Vagina (tissue), 2 donors: ENCODE measurements around the gene TRIM21. TPM values are rescaled to one million over a fixed set of nuclear protein-coding genes. Genes with fewer than 3 reads are reported as not detected.
"Not testable (repeated sequence)": the region's sequence is repeated elsewhere in the genome, so short reads cannot be mapped to it uniquely, and the experiment has no call there.

Experiments
- DNase-seq, 2 donors: peaks; one replicate each; pipeline ENCODE4 v3.0.0-alpha.2; 2017; ENCODE audit errors: extremely low spot score in 2 of 2
- H3K27ac ChIP-seq: fragments of 200-600 bp; sonication (generic); one replicate; pipeline ENCODE4 v1.5.1; 2019
- H3K27me3 ChIP-seq: fragments of 200-600 bp; sonication (generic); one replicate; pipeline ENCODE4 v1.5.1; 2019
- H3K36me3 ChIP-seq, 2 donors: fragments of 200-600 bp; sonication (generic); one replicate each; pipeline ENCODE4 v1.5.1; 2017 to 2019
- H3K4me1 ChIP-seq: fragments of 200-600 bp; sonication (generic); one replicate; pipeline ENCODE4 v1.5.1; 2019
- H3K4me3 ChIP-seq, 2 donors: fragments of 200-600 bp; sonication (generic); 1 replicate in 1 of 2; 2 replicates in 1 of 2; pipeline ENCODE4 v1.5.1; 2016 to 2019
- H3K9me3 ChIP-seq: fragments of 200-600 bp; sonication (generic); one replicate; pipeline ENCODE4 v1.5.1; 2019
- CTCF ChIP-seq, 3 experiments: fragments of 450-650 bp in 2 of 3; fragments of 200-600 bp in 1 of 3; sonication (generic) in 1 of 3; IDR thresholded peaks; one replicate each; pipeline ENCODE4 v1.5.1; 2017 to 2019; ENCODE audit warnings: antibody characterized with exemption in 3 of 3, mild to moderate bottlenecking in 2 of 3, moderate library complexity in 2 of 3
- POLR2A ChIP-seq, 2 donors: fragments of 450-650 bp; IDR thresholded peaks; one replicate each; pipeline ENCODE4 v1.6.1; 2017; ENCODE audit warnings: antibody characterized with exemption in 2 of 2, mild to moderate bottlenecking in 2 of 2, moderate library complexity in 2 of 2
- POLR2AphosphoS5 ChIP-seq, 2 donors: sonication (generic); formaldehyde crosslinking; IDR thresholded peaks; one replicate each; pipeline ENCODE4 v1.9.0; 2017; ENCODE audit warnings: antibody characterized with exemption in 2 of 2, mild to moderate bottlenecking in 2 of 2, low read depth in 1 of 2; ENCODE audit not compliant: insufficient read depth in 1 of 2
- intact Hi-C: fragments of 100-400 bp; cut with DNase I; formaldehyde crosslinking; loops from one replicate; pipeline ENCODE4 v1.15.1; 2023
- total RNA-seq: library from RNA; depleted of rRNA; stranded (reverse); fragments of >200 nt; gene quantifications from one replicate; pipeline ENCODE4 v1.2.3, GENCODE V29; 2016

The TRIM21 gene
- total RNA-seq, 1 donor from 2014 or later, result 12.8 TPM

DNA sequence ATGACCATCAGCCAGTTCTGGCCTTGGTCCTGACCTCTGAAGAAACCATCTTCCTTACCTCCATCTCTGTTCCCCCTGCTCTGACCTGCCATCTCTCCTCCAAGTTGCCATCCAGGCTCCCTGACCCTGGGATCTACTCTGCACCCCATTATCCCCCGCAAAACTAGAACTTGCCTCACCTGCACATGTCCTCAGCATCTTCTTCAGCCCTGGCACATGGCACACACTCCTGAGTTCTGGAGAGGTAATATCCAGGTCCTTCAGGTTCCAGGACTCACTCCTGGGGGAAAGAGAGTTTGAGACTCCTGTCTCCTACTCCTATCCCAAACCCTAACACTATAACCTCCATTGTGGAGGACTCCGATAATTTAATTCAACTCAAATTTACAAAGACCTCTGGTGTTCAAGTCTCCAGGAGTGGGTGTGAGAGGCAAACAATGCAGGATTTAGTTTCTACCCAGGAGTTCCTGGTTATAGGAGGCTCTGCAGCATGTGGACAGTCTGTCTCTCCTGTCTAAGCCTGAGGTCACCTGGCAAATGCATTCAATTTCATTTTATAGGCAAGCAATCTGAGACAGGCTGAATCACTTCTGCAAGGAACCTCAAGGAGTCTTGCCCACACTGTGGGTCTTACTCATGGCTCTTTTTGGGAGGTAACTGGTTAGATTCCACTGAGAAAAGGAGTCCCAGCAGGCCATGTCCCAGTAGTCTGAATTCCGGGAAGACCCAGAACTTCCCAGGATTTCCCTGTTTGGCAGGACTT is 7.3 kb downstream of the TRIM21 start:
- H3K9me3 ChIP-seq, result no peaks in the 10 kb centered on the region
- intact Hi-C loops, result no loop called here
- peaks cover 0 to 55% of the 10 kb centered on the region in 2 donors for H3K36me3 ChIP-seq
- H3K27me3 ChIP-seq, result no peaks in the 10 kb centered on the region
- H3K27ac ChIP-seq, result no peak overlapping the region
- no peak overlapping the region for H3K4me3 ChIP-seq
- no peak for DNase-seq
- TF ChIP-seq CTCF (IDR thresholded peaks at IDR 0.05) (no peak), POLR2AphosphoS5 (IDR thresholded peaks at IDR 0.05; ENCODE audit: insufficient read depth in 1 of 2, low read depth in 1 of 2) (no peak), POLR2A (IDR thresholded peaks at IDR 0.05) (no peak)
- no peaks in the 10 kb centered on the region for H3K4me1 ChIP-seq

DNA sequence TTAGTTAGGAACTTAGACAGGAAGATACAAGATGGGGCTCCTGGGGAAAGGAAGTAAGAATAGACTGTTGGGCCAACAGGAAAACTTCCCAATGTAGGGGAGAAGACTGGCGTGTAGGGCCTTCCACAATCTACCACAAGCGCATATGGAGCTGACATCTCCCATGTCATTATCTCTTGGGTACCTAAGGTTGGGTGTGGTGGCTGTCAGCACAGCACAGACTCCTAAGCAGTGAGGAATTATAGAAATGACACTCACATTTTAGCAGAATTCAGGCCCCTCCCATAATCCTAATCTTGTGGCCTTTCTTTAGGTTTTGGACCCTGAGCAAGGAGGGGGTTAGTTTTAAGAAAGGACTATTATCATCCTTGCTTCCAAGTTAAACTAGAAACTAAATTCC is 11.6 kb downstream of the TRIM21 start:
- intact Hi-C loops, result no loop called here
- peaks cover 0 to 24% of the 10 kb centered on the region in 2 donors for H3K36me3 ChIP-seq
- H3K27ac ChIP-seq, result no peak overlapping the region
- DNase-seq, result no peak
- TF ChIP-seq POLR2AphosphoS5 (IDR thresholded peaks at IDR 0.05; ENCODE audit: insufficient read depth in 1 of 2, low read depth in 1 of 2) (no peak), CTCF (IDR thresholded peaks at IDR 0.05) (no peak), POLR2A (IDR thresholded peaks at IDR 0.05) (no peak)
- no peaks in the 10 kb centered on the region for H3K27me3 ChIP-seq
- no peaks in the 10 kb centered on the region for H3K4me1 ChIP-seq
- H3K9me3 ChIP-seq, result no peaks in the 10 kb centered on the region
- H3K4me3 ChIP-seq, result no peak overlapping the region

- H3K4me1 ChIP-seq, result no peaks in the 10 kb centered on the region
- H3K27me3 ChIP-seq, result no peaks in the 10 kb centered on the region
- no peaks in the 10 kb centered on the region for H3K9me3 ChIP-seq
- H3K36me3 ChIP-seq, result no peaks in the 10 kb centered on the region
- intact Hi-C loops, result no loop called here
- no peak overlapping the region for H3K4me3 ChIP-seq
- DNase-seq, result no peak
- H3K27ac ChIP-seq, result no peak overlapping the region
- TF ChIP-seq CTCF (IDR thresholded peaks at IDR 0.05) (no peak), POLR2A (IDR thresholded peaks at IDR 0.05) (no peak), POLR2AphosphoS5 (IDR thresholded peaks at IDR 0.05; ENCODE audit: insufficient read depth in 1 of 2, low read depth in 1 of 2) (no peak)
Measured at GRCh38 chr11:4375431-4376140, 17.9 kb downstream of the TRIM21 start.

GRCh38 chr11:4370166-4370565 is 23.3 kb downstream of the TRIM21 start:
- intact Hi-C loops, result no loop called here
- DNase-seq, result no peak
- no peak overlapping the region for H3K4me3 ChIP-seq
- no peaks in the 10 kb centered on the region for H3K36me3 ChIP-seq
- H3K4me1 ChIP-seq, result no peaks in the 10 kb centered on the region
- no peaks in the 10 kb centered on the region for H3K27me3 ChIP-seq
- H3K9me3 ChIP-seq, result no peaks in the 10 kb centered on the region
- no peak overlapping the region for H3K27ac ChIP-seq
- TF ChIP-seq POLR2A (IDR thresholded peaks at IDR 0.05) (no peak), POLR2AphosphoS5 (IDR thresholded peaks at IDR 0.05; ENCODE audit: insufficient read depth in 1 of 2, low read depth in 1 of 2) (no peak)

DNA sequence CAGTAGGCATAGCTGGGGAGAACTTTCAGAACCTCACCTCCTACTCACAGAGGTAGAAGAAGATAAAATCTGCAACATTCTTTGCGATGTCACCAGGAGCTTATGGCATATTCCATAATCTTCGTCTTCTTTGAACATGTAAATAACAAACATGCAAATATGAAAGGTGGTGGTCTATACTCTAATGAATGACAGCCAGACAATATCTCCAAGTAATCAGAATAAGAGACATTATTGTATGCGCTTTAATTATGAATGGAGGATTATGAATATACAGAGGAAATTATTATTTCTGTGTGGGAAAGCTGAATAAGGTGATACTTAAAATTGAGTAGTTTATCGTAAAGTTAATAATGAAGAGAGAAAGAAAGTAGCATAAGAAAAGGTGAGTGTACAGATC is 25.2 kb downstream of the TRIM21 start, which contains the start of gene OR52B4:
TSS of gene OR52B4 (minus strand) at position 101 of the 400 bp plus-strand sequence. CDS start at position 10, 91 bp downstream.
- Histone ChIP-seq H3K4me1 (no peaks in the 10 kb centered on the region), H3K27me3 (no peaks in the 10 kb centered on the region), H3K9me3 (no peaks in the 10 kb centered on the region), H3K4me3 (no peak within 1 kb of the TSS), H3K36me3 (no peaks in the 10 kb centered on the region), H3K27ac (no peak within 1 kb of the TSS)
- intact Hi-C loops, result no loop called here
- no peak for TF ChIP-seq POLR2A (IDR thresholded peaks at IDR 0.05)
- no peak for TF ChIP-seq CTCF (IDR thresholded peaks at IDR 0.05)
- TF ChIP-seq POLR2AphosphoS5 (IDR thresholded peaks at IDR 0.05; ENCODE audit: insufficient read depth in 1 of 2, low read depth in 1 of 2), result no peak
- DNase-seq, result no peak

- H3K4me1 ChIP-seq, H3K27me3 ChIP-seq, H3K4me3 ChIP-seq, H3K9me3 ChIP-seq, H3K36me3 ChIP-seq, H3K27ac ChIP-seq, DNase-seq, intact Hi-C loops: not testable (repeated sequence)
Measured at GRCh38 chr11:4348142-4348541, 45.4 kb downstream of the TRIM21 start.

DNA sequence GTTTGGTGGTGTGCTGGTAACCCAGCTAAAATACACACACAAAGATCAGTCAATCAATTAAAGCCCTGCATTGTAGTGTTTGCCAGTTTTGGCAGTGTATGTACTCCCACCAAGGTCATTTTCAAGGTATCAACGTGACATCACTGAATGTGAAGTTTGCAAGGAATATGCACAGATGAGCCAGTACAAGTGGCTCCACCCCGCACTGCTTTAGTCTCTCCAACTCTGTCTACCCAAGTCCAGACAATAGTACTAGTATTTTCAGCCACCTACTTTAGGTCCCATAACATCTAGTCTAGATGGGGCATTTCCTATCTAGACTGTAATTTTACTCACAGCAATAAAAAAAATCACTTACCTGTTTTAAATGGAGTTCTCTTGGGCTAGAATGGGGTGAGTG is 48.1 kb downstream of the TRIM21 start:
- intact Hi-C loops, H3K27ac ChIP-seq, H3K4me3 ChIP-seq, H3K4me1 ChIP-seq, H3K36me3 ChIP-seq, DNase-seq, H3K27me3 ChIP-seq, H3K9me3 ChIP-seq: not testable (repeated sequence)
